GM20431 (cell line): ENCODE measurements around the gene GPHA2.

Experiments
- in situ Hi-C: fragments of 300-500 bp; cut with MseI, MboI; formaldehyde crosslinking; loops from one replicate; pipeline ENCODE4 v1.15.0; 2020; ENCODE audit warnings: low sequenced_read_pairs; ENCODE audit not compliant: unreplicated experiment

Gene GPHA2

DNA sequence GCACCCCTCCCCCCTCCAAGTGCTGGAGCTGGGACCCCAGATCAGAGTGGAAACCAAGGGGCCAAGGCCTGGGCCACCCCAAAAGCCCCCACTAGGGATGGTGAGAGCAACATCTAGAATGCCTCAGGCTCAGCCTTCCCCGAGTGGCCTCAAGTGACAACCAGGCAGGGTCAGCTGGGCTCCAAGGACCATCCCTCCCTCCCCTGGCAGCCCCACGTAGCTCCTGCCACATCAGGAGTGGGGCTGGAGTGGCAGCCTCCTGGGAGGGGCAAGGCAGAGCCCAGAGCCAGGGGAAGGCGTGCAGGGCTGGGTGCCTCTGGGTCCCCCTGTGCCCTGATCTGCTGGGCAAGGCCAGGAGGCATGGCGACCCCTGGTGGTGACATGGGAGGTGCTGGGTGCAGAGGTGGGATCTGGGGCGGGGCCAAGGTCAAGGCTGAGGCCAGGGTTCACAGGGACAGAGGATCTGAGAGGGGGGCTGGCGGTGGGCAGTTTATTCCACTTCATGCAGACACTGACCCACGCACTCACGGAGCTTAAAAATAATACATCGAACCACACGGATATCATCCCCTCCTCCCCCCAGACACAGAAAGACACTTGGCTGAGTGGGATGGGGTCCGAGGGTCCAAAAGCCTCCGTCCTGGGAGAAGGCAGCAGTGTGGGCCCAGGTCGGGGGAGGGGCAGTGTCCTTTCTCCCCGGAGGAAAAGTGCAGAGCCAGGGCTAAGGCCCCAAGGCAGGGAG lies 41.5 kb downstream of the GPHA2 start:
- in situ Hi-C loops, result loop anchor here (10.0 kb wide), 1 partner anchor 49 kb away; the partner anchor contains the start of gene CDC42BPG

GRCh38 chr11:64893194-64894069 lies 42.3 kb downstream of the GPHA2 start:
- in situ Hi-C loops, result loop anchor here (10.0 kb wide), 1 partner anchor 49 kb away; the partner anchor contains the start of gene CDC42BPG

DNA sequence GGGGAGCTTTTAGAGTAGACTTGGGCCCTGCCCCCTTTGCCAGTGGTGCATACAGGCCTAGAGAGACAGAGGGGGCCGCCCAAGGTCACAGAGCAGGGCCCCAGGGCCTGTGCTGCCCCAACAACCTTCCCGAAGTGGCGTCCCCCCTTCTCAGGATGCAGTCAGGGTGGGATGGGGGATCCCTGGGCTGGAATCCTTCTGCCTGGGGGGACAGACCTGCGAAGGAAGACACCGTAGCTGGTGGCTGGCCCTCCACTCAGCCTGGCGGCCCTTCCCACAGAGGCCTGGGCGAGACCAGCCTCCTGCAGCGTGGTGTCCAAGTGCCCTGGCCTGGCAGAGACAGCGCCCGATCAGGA lies 42.9 kb downstream of the GPHA2 start:
- in situ Hi-C loops, result loop anchor here (10.0 kb wide), 1 partner anchor 48 kb away; the partner anchor contains the start of gene CDC42BPG

DNA sequence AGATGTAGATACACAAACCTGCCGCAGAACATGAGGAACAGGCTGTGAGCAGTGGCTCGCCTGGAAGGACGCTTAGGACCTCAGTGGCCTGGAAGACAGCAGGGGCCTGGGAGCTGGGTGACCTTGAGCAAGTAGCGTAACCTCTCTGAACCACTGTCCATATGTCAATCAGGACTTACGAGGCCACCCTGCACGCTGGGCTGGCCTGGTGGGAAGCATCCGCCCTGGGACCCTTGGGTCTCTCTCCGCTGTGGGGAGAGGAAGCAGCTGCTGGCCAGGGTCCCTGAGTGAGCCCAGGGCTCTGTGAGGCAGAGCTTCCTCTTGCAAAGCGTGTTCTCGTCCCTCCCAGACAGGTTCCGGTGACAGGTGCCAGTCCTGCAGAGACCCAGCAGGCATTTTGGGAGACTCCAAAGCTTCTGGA lies 43.3 kb downstream of the GPHA2 start:
- in situ Hi-C loops, result loop anchor here (10.0 kb wide), 1 partner anchor 48 kb away; the partner anchor contains the start of gene CDC42BPG

DNA sequence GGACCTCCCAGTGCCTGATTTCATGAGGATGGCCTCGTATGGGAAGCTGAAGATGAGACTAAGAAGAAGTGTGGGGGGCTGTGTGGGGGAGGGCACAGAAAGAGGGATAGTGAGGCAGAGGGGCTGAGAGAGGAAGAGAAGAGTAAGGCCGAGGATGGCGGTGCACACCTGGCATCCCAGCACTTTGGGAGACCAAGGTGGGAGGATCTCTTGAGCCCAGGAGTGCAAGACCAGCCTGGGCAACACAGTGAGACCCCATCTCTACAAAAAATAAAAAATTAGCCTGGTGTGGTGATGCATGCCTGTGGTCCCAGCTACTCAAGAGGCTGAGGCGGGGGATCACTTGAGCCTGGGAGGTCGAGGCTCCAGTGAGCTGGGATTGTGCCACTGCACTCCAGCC lies 43.8 kb downstream of the GPHA2 start:
- in situ Hi-C loops, result loop anchor here (10.0 kb wide), 1 partner anchor 47 kb away; the partner anchor contains the start of gene CDC42BPG

DNA sequence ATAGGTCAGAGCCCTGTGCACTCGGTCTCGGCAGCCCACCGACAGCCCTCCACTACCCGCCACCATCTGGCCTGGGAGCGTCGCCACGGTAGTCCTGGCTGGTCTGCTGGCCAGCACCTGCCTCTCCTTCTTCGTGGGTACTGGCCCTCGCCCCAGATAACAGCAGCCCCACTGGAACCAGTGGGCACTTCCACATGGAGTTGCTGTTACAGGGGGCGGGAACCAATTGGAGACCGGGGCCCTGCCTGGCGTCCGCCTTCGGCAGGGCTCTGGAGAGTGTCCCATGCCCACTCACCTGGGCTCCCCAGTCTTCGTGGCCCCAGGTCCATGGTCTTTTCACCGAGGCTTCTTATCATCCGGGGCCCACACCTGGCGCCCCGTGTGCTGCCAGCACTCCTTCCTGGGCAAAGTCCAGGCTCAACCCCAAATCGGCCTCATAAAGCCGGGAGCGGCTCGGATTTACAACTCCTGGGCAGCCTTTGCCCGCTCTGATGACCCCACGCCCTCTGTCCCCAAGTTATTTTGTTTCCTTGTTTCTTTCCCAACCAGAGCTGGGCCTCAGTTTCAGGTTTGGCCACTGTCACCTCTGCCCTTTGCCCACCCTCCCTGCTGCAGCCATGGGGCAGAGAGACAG lies 44.4 kb downstream of the GPHA2 start:
- in situ Hi-C loops, result loop anchor here (10.0 kb wide), 1 partner anchor 47 kb away; the partner anchor contains the start of gene CDC42BPG

DNA sequence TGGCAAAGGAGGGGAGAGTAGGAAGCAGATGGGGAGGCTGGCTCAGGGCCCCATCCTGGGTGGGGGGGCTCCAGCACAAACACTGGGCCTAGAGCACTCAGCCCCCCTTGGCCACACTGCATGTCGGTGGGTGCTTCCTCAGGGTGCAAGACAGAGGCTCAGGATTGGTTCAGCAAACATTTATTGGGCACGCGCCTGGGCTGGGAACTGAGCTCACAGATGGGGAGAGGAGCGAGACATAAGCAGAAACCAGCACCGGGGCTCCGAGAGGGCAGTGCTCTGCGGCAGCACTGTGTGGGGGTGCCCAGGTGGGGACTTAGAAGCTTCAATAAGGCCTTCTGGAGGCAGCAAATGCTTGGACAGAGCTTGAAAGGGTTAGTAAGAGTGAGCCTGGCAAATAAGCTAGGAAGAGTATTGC lies 45.2 kb downstream of the GPHA2 start:
- in situ Hi-C loops, result loop anchor here (10.0 kb wide), 1 partner anchor 46 kb away; the partner anchor contains the start of gene CDC42BPG

GRCh38 chr11:64888729-64889511 lies 46.8 kb downstream of the GPHA2 start:
- in situ Hi-C loops, result no loop called here

- in situ Hi-C loops, result no loop called here
Measured at GRCh38 chr11:64888406-64888728, 47.3 kb downstream of the GPHA2 start.

GRCh38 chr11:64887757-64888405 lies 47.8 kb downstream of the GPHA2 start:
- in situ Hi-C loops, result no loop called here

DNA sequence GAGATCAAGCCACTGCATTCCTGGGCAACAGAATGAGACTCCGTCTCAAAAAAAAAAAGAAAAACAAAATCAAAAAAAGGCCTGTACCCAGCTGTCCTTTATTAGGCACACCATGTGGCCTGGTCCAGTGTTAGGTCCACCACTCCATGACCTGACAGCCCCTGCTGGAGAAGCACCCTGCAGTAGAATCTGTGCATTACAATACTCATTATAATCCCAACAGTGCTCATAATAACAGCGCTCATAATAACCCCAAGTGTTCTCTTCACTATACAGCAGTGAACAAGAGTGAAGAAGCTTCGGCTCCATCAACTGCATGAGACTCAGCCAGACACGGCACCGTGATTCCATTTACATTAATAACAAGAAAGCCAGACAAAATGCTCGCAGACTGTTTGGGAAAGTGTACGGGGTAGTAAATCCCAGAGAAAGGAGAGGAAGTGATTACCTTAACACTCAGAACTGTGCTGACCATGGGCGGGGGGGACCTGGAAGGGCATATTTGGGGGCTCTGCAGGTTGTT lies 48.4 kb downstream of the GPHA2 start:
- in situ Hi-C loops, result no loop called here

- in situ Hi-C loops, result no loop called here
Measured at GRCh38 chr11:64885367-64886286, 50.1 kb downstream of the GPHA2 start.
